ENCODE data around the gene NEK7.
"Not testable (repeated sequence)": the region's sequence is repeated elsewhere in the genome, so short reads cannot be mapped to it uniquely, and the experiment has no call there.

Gene NEK7

DNA sequence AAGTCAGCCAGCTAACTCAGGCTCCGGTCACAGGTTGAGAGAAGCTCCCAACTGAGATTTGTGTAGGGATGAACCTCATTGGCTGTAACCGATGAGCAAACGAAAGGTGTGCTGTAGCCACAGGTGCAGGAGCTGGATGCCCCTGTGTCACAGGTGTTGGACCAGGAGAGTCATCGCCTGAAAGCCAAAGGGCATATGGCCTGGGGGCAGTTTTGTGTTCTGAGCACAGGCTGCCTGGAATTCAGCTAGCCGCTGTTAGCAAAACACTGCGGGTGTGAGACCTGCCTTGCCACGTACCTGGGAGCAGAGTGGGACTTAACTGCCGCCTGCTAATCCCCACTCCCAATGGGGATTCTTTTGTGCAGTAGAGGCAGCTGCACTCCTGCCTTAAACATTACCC is 55.3 kb downstream of the NEK7 start:
- TF ChIP-seq CTCF (IDR thresholded peaks at IDR 0.05; ENCODE audit: insufficient read depth, low read depth, low read length, missing control alignments) = no peak
- H3K4me3 ChIP-seq (ENCODE audit: low read depth, low read length) = no peak overlapping the region
- DNase-seq (ENCODE audit: low read depth) = no peak

DNA sequence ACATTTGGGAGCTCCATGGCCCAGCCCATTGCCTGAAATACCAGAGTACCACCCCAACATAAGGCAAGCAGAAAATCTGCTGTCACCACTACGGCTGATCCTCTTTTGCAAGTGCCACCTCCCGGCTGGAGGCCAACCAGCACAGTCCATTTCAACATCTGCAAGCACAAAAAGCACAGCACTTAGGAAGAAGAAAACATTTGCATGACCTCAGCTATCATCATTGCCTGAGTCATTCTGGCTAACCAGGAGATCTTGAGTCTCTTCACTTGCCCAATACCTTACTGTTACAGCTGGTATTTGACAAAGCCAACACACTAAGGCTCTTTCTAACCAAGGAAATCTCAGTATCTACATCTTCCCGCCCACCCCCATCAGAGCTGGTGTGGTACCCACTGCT is 55.9 kb downstream of the NEK7 start:
- H3K4me3 ChIP-seq (ENCODE audit: low read depth, low read length) = no peak overlapping the region
- no peak for TF ChIP-seq CTCF (IDR thresholded peaks at IDR 0.05; ENCODE audit: insufficient read depth, low read depth, low read length, missing control alignments)
- no peak for DNase-seq (ENCODE audit: low read depth)

DNA sequence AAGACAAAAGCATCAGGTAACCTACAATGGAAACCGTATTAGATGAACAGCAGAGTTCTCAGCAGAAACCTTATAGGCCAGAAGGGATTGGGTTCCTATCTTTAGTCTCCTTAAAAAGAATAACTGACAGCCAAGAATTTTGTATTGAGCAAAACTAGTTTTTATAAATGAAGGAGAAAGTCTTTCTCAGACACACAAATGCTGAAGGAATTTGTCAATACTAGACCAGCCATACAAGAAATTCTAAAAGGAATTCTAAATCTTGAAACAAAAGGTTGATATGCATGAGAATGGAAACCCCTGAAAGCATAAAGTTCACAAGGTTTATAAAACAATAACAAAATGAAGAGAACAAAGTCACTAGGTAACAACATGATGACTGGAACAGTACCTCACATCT is 58.1 kb downstream of the NEK7 start:
- no peak overlapping the region for H3K4me3 ChIP-seq (ENCODE audit: low read depth, low read length)
- TF ChIP-seq CTCF (IDR thresholded peaks at IDR 0.05; ENCODE audit: insufficient read depth, low read depth, low read length, missing control alignments) = no peak
- DNase-seq (ENCODE audit: low read depth) = no peak

GRCh38 chr1:198220428-198220827 is 63.6 kb downstream of the NEK7 start:
- no peak overlapping the region for H3K4me3 ChIP-seq (ENCODE audit: low read depth, low read length)
- no peak for DNase-seq (ENCODE audit: low read depth)
- no peak for TF ChIP-seq CTCF (IDR thresholded peaks at IDR 0.05; ENCODE audit: insufficient read depth, low read depth, low read length, missing control alignments)

DNA sequence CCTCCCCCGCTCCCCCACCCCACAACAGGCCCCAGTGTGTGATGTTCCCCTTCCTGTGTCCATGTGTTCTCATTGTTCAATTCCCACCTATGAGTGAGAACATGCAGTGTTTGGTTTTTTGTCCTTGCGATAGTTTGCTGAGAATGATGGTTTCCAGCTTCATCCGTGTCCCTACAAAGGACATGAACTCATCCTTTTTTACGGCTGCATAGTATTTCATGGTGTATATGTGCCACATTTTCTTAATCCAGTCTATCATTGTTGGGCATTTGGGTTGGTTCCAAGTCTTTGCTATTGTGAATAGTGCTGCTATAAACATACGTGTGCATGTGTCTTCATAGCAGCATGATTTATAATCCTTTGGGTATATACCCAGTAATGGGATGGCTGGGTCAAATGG is 70.2 kb downstream of the NEK7 start:
- not testable (repeated sequence) for H3K4me3 ChIP-seq (ENCODE audit: low read depth, low read length); DNase-seq (ENCODE audit: low read depth)

DNA sequence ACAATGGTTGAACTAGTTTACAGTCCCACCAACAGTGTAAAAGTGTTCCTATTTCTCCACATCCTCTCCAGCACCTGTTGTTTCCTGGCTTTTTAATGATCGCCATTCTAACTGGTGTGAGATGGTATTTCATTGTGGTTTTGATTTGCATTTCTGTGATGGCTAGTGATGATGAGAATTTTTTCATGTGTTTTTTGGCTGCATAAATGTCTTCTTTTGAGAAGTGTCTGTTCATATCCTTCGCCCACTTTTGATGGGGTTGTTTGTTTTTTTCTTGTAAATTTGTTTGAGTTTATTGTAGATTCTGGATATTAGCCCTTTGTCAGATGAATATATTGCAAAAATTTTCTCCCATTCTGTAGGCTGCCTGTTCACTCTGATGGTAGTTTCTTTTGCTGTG is 70.7 kb downstream of the NEK7 start:
- not testable (repeated sequence) for DNase-seq (ENCODE audit: low read depth); H3K4me3 ChIP-seq (ENCODE audit: low read depth, low read length)

- DNase-seq (ENCODE audit: low read depth) = no peak
- no peak for TF ChIP-seq CTCF (IDR thresholded peaks at IDR 0.05; ENCODE audit: insufficient read depth, low read depth, low read length, missing control alignments)
Observed at GRCh38 chr1:198228925-198229324, 72.1 kb downstream of the NEK7 start.

DNA sequence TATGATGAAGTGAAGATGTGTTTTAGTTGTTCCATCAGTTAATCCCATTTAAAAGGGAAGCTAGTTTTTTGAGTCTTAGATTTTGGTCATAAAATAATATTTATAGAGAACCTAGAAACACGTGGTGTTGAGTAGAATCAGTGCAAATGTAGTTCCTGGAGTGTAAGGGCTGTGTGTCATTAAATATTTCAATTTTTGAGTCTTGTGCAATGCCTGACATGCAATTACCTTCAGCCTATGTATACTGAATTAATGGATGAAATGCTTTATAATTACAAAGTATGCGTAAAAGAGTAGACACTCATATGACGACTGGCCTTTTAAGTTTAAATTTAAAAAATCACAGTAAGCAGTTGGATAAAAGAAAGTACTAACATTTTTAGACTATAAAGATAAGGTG is 75.0 kb downstream of the NEK7 start:
- DNase-seq (ENCODE audit: low read depth) = no peak
- no peak overlapping the region for H3K4me3 ChIP-seq (ENCODE audit: low read depth, low read length)
- TF ChIP-seq CTCF (IDR thresholded peaks at IDR 0.05; ENCODE audit: insufficient read depth, low read depth, low read length, missing control alignments) = no peak

More at GRCh38 chr1:198228925-198229324, 72.1 kb downstream of the NEK7 start:
- H3K4me3 ChIP-seq (ENCODE audit: low read depth, low read length) = no peak overlapping the region

Measured in GM12865 (cell line).